Measurements from ENCODE around the gene SBNO2. TPM values are rescaled to one million over a fixed set of nuclear protein-coding genes. Genes with fewer than 3 reads are reported as not detected.

Gene SBNO2
- total and polyA plus RNA-seq, 8 donors, result 16.3 to 74.7 (median 42.7) TPM

DNA sequence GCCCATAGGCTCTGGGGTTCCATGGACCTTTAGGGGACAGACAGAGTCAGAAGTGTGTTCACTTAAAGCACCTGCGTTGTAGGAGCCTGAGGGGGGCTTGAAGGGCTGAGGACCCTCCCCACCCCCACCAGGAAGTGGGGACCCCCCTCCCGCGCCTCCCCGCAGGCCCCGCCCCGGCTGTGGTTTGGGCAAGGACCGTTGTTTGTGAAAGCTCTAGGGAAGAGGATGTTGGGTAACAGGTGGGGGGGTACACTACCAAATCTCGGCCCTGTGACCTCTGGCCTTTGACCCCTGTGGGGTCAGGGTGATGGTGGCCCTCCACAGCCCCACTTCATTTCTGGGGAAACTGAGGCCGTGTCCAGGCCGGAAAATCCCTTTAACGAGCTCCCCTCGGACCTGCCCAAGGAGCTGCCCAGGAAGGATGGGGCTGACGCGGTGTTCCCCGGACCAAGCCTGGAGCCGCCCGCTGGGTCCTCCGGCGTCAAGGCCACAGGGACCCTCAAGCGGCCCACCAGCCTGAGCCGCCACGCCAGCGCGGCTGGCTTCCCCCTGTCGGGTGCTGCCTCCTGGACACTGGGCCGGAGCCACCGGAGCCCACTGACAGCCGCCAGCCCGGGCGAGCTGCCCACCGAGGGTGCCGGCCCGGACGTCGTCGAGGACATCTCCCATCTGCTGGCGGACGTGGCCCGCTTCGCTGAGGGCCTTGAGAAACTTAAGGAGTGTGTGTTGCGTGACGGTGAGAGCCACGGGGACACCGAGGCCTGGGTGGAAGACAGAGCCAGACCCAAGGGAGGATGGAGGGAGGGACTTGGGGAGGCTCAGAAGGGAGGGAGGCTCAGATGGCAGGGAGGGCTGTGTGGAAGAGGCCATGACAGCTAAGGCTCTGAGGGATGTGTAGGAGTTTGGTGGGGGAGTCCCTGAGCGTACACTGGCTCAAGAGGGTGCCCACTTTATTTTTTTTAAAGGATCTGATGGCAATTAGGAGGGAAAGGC lies 105.8 kb downstream of the SBNO2 start:
- Histone ChIP-seq H3K9me3 (no peaks in the 10 kb centered on the region), H3K4me1 (peaks cover 54 to 91% (median 71%) of the 10 kb centered on the region in 4 donors), H3K4me3 (peak overlapping the region; percentile 42 to 62 (median 50)), H3K36me3 (peaks cover 0 to 16% (median 0%) of the 10 kb centered on the region in 4 donors), H3K27me3 (peaks cover 0 to 78% (median 39%) of the 10 kb centered on the region in 3 donors), H3K27ac (peak overlapping the region; percentile 37 to 87 (median 77))
- 58 to 72% (median 64%) methylated on average over 33 to 45 of the region's 45 CpGs for WGBS, 5 donors
- DNase-seq, result peak in 1 of 2 donors; percentile 57
- intact Hi-C loops (cut with DNase I; ENCODE audit: low total_unique reads), result no loop called here
- no peak for TF ChIP-seq EP300 (IDR thresholded peaks at IDR 0.05)
- TF ChIP-seq, protein P1, sequence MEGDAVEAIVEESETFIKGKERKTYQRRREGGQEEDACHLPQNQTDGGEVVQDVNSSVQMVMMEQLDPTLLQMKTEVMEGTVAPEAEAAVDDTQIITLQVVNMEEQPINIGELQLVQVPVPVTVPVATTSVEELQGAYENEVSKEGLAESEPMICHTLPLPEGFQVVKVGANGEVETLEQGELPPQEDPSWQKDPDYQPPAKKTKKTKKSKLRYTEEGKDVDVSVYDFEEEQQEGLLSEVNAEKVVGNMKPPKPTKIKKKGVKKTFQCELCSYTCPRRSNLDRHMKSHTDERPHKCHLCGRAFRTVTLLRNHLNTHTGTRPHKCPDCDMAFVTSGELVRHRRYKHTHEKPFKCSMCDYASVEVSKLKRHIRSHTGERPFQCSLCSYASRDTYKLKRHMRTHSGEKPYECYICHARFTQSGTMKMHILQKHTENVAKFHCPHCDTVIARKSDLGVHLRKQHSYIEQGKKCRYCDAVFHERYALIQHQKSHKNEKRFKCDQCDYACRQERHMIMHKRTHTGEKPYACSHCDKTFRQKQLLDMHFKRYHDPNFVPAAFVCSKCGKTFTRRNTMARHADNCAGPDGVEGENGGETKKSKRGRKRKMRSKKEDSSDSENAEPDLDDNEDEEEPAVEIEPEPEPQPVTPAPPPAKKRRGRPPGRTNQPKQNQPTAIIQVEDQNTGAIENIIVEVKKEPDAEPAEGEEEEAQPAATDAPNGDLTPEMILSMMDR (IDR thresholded peaks at IDR 0.05), result no peak
- TF ChIP-seq POLR2A (IDR thresholded peaks at IDR 0.05), result no peak
- TF ChIP-seq POLR2AphosphoS5 (IDR thresholded peaks at IDR 0.05), result no peak

DNA sequence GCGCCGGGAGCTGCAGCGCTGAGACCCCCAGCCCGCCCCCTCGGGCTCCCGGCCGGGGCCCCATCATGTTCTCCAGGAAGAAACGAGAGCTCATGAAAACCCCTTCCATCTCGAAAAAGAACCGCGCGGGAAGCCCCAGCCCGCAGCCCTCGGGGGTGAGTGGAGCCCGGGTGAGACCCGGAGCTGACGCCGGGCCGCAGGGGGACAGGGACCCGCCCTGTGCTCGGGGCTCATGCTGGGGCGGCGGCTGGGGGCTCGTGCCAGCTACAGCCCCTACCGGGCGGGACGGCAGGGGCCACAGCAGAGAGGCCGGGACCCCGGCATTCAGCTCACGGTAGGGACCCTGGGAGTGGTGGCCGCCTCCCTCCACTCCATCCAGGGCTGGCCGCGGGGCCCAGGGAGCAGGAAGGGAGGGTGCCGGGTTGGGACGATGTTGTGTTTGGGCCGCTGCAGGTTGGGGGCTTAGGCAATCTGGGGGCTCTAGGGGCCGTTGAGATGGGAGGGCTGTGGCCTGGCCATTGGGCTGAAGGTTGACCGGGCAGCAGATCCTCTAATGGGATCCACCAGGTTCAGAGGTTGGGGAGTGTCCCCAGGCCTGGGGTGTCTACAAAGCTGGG lies 106.6 kb downstream of the SBNO2 start:
- no peaks in the 10 kb centered on the region for H3K9me3 ChIP-seq
- H3K36me3 ChIP-seq, result peaks cover 0 to 8% (median 0%) of the 10 kb centered on the region in 4 donors
- H3K27ac ChIP-seq, result peak overlapping the region; percentile 37 to 87 (median 77)
- intact Hi-C loops (cut with DNase I; ENCODE audit: low total_unique reads), result no loop called here
- TF ChIP-seq POLR2AphosphoS5 (IDR thresholded peaks at IDR 0.05) (no peak), POLR2A (IDR thresholded peaks at IDR 0.05) (no peak), EP300 (IDR thresholded peaks at IDR 0.05) (no peak)
- TF ChIP-seq, protein P1 (IDR thresholded peaks at IDR 0.05), result no peak
- peak overlapping the region; percentile 42 to 62 (median 50) for H3K4me3 ChIP-seq
- peaks cover 54 to 83% (median 71%) of the 10 kb centered on the region in 4 donors for H3K4me1 ChIP-seq
- no peak for DNase-seq
- 4 to 25% (median 6%) methylated on average over 2 to 38 of the region's 38 CpGs for WGBS, 5 donors
- peaks cover 0 to 76% (median 39%) of the 10 kb centered on the region in 3 donors for H3K27me3 ChIP-seq

DNA sequence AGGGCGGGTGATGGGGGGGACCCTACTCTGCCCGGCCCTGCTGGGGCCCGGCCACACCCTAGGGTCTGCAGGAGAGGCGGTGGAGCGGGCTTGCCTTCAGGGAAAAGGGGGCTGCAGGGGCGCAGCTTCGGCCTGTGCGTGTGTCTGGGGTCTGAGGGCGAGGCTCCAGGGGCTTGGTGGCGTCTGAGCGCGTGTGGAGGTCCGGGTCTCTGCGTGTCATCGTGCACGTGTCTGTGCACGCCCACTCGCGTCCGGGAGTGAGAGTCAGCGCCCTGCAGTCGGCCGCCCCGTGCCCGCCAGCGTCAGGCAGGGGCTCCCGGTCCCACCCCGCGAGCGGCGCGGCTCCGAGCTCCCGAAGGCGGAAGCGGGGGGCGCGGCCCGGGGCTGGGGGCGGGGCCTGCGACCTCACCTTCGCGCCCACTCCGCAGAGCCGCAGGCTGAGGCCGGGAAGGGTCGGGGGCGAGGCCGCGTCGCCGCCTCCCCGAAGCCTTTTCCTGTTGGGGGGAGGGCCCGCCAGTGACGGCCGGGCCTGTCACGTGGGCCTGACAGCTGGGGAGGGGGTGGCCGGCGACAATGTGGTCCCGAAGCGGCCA lies 107.2 kb downstream of the SBNO2 start, which contains the start of gene ARHGAP45:
Gene ARHGAP45 (plus strand): TSS at position 420 of the 593 bp plus-strand sequence. CDS start 239 bp downstream, outside the sequence.
- DNase-seq, result peak; percentile 60 to 79
- WGBS, 5 donors, result 2 to 7% (median 2%) methylated on average over 32 to 61 of the region's 61 CpGs

DNA sequence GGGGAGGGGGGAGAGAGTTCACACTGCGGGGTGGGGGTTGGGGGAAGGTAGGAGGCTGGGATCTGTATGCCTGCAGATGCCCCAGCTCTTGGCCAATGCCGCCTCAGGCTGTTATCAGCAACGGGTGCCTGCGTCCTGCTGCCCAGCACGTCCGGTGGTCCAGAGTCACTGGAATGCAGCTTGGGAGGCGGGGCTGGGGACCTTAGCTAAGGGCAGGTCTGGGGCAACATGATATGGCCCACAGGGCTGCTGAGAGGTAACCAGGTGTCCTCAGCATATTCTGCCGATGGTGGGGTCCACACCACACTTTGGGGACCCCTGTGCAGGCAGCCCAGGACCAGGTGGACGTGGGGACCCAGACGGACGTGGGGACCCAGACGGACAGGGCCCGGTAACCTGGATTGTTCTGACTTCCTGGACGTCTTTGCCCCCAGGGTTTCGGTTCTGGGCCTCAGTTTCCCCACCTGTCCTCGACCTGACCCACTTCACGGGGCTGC lies 107.8 kb downstream of the SBNO2 start:
- no peak for DNase-seq
- Histone ChIP-seq H3K4me3 (peak overlapping the region; percentile 42 to 62 (median 50)), H3K36me3 (peaks cover 0 to 6% (median 0%) of the 10 kb centered on the region in 4 donors), H3K27ac (peak overlapping the region in 2 of 5 donors; percentile 71 to 79), H3K9me3 (no peaks in the 10 kb centered on the region), H3K4me1 (peaks cover 50 to 73% (median 64%) of the 10 kb centered on the region in 4 donors), H3K27me3 (peaks cover 0 to 65% (median 39%) of the 10 kb centered on the region in 3 donors)
- TF ChIP-seq EP300 (IDR thresholded peaks at IDR 0.05), result no peak
- TF ChIP-seq POLR2AphosphoS5 (IDR thresholded peaks at IDR 0.05), result no peak
- no peak for TF ChIP-seq POLR2A (IDR thresholded peaks at IDR 0.05)
- TF ChIP-seq, protein P1 (IDR thresholded peaks at IDR 0.05), result no peak
- intact Hi-C loops (cut with DNase I; ENCODE audit: low total_unique reads), result no loop called here
- 16 to 40% (median 27%) methylated on average over 7 to 17 of the region's 17 CpGs for WGBS, 5 donors

More for the DNA sequence above, 107.2 kb downstream of the SBNO2 start, which contains the start of gene ARHGAP45:
- no peaks in the 10 kb centered on the region for H3K9me3 ChIP-seq
- H3K27ac ChIP-seq, result peak within 1 kb of the TSS; percentile 37 to 87 (median 77)
- peaks cover 54 to 78% (median 69%) of the 10 kb centered on the region in 4 donors for H3K4me1 ChIP-seq
- H3K4me3 ChIP-seq, result peak within 1 kb of the TSS; percentile 42 to 62 (median 50)
- H3K36me3 ChIP-seq, result peaks cover 0 to 6% (median 0%) of the 10 kb centered on the region in 4 donors
- intact Hi-C loops (cut with DNase I; ENCODE audit: low total_unique reads), result no loop called here
- TF ChIP-seq EP300 (IDR thresholded peaks at IDR 0.05) (no peak), POLR2AphosphoS5 (IDR thresholded peaks at IDR 0.05) (peak in 1 of 3 donors; percentile 14)
- H3K27me3 ChIP-seq, result peaks cover 0 to 70% (median 39%) of the 10 kb centered on the region in 3 donors

Measured in stomach (tissue), 9 donors.